ENCODE results near the gene SPDYA. TPM values are rescaled to one million over a fixed set of nuclear protein-coding genes. Genes with fewer than 3 reads are reported as not detected.
"Not testable (repeated sequence)": the region's sequence is repeated elsewhere in the genome, so short reads cannot be mapped to it uniquely, and the experiment has no call there.

SPDYA gene
- total RNA-seq, 1 experiment from 2014 or later: 1.2 TPM

GRCh38 chr2:28782423-28782822, 28.2 kb upstream of the SPDYA start:
- TF ChIP-seq ZFX (IDR thresholded peaks at IDR 0.05) (no peak), SRF (IDR thresholded peaks at IDR 0.05; ENCODE audit: low read depth) (no peak), EZH2 (IDR thresholded peaks at IDR 0.05) (no peak), ELF1 (IDR thresholded peaks at IDR 0.05; ENCODE audit: borderline replicate concordance, low read depth) (no peak), JUND (IDR thresholded peaks at IDR 0.05) (no peak), TCF7L2 (IDR thresholded peaks at IDR 0.05; ENCODE audit: borderline replicate concordance, extremely low read depth, insufficient read depth, insufficient read length) (no peak), SIN3A (IDR thresholded peaks at IDR 0.05; ENCODE audit: low read depth) (no peak), EGR1 (IDR thresholded peaks at IDR 0.05; ENCODE audit: low read depth) (no peak), RAD21 (IDR thresholded peaks at IDR 0.05; ENCODE audit: low read depth) (no peak), CEBPB (IDR thresholded peaks at IDR 0.05; ENCODE audit: low read depth) (no peak)
- TF ChIP-seq, protein P1, sequence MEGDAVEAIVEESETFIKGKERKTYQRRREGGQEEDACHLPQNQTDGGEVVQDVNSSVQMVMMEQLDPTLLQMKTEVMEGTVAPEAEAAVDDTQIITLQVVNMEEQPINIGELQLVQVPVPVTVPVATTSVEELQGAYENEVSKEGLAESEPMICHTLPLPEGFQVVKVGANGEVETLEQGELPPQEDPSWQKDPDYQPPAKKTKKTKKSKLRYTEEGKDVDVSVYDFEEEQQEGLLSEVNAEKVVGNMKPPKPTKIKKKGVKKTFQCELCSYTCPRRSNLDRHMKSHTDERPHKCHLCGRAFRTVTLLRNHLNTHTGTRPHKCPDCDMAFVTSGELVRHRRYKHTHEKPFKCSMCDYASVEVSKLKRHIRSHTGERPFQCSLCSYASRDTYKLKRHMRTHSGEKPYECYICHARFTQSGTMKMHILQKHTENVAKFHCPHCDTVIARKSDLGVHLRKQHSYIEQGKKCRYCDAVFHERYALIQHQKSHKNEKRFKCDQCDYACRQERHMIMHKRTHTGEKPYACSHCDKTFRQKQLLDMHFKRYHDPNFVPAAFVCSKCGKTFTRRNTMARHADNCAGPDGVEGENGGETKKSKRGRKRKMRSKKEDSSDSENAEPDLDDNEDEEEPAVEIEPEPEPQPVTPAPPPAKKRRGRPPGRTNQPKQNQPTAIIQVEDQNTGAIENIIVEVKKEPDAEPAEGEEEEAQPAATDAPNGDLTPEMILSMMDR (IDR thresholded peaks at IDR 0.05 in 2 of 3, conservative IDR thresholded peaks at IDR 0.05 in 1 of 3; ENCODE audit: borderline replicate concordance in 1 of 3, insufficient read depth in 1 of 3, low read depth in 2 of 3, low read length in 2 of 3): no peak
- TF ChIP-seq, protein P2, sequence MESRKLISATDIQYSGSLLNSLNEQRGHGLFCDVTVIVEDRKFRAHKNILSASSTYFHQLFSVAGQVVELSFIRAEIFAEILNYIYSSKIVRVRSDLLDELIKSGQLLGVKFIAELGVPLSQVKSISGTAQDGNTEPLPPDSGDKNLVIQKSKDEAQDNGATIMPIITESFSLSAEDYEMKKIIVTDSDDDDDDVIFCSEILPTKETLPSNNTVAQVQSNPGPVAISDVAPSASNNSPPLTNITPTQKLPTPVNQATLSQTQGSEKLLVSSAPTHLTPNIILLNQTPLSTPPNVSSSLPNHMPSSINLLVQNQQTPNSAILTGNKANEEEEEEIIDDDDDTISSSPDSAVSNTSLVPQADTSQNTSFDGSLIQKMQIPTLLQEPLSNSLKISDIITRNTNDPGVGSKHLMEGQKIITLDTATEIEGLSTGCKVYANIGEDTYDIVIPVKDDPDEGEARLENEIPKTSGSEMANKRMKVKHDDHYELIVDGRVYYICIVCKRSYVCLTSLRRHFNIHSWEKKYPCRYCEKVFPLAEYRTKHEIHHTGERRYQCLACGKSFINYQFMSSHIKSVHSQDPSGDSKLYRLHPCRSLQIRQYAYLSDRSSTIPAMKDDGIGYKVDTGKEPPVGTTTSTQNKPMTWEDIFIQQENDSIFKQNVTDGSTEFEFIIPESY (IDR thresholded peaks at IDR 0.05; ENCODE audit: extremely low read depth, insufficient replicate concordance, low read length): no peak
- H3K9me2 ChIP-seq (ENCODE audit: insufficient read depth): no peaks in the 10 kb centered on the region
- ChIA-PET POLR2A (no interaction called here), CTCF (interaction anchor here (1.0 kb wide), 1 partner anchor 189 kb away, joined by 4 read pairs; no protein-coding TSS in a partner anchor), RAD21 (ENCODE audit: low non-redundant PET in 1 of 2, low total read pairs in 2 of 2, uncharacterized antibody in 2 of 2, unreplicated experiment in 2 of 2) (no interaction called here)
- H3K9me3 ChIP-seq (ENCODE audit: control insufficient read depth in 1 of 2, insufficient read depth in 1 of 2, low read depth in 1 of 2, low read length in 2 of 2): no peaks in the 10 kb centered on the region
- ATAC-seq (no peak), DNase-seq (ENCODE audit: low read depth, low spot score) (no peak)
- H4K20me1 ChIP-seq (ENCODE audit: insufficient read depth): no peaks in the 10 kb centered on the region
- intact Hi-C loops (cut with micrococcal nuclease): no loop called here
- peaks cover 38% of the 10 kb centered on the region for H3K79me2 ChIP-seq (ENCODE audit: insufficient read depth, low read length)
- H3K4me2 ChIP-seq (ENCODE audit: low read length): no peak overlapping the region
- no peaks in the 10 kb centered on the region for H3K27me3 ChIP-seq (ENCODE audit: insufficient read depth, low read length)
- no peak overlapping the region for H3K9ac ChIP-seq (ENCODE audit: low read length)
- H3K4me3 ChIP-seq (replicated peaks in 1 of 2; ENCODE audit: low read depth in 1 of 2, low read length in 2 of 2): no peak overlapping the region
- peaks cover 32 to 50% of the 10 kb centered on the region in 2 experiments; a peak in 3 of 4 replicates for H3K36me3 ChIP-seq (ENCODE audit: control insufficient read depth in 1 of 2, insufficient read depth in 2 of 2, low read length in 2 of 2)
- BruUV-seq (replicated peaks): no TSS peak
- H2AFZ ChIP-seq (ENCODE audit: low read depth, low read length, poor library complexity, severe bottlenecking): no peak overlapping the region
- H3K4me1 ChIP-seq (ENCODE audit: control insufficient read depth in 1 of 2, insufficient read depth in 2 of 2, low read length in 2 of 2): no peaks in the 10 kb centered on the region
- H3K27ac ChIP-seq (ENCODE audit: low read depth, low read length): no peak overlapping the region

DNA sequence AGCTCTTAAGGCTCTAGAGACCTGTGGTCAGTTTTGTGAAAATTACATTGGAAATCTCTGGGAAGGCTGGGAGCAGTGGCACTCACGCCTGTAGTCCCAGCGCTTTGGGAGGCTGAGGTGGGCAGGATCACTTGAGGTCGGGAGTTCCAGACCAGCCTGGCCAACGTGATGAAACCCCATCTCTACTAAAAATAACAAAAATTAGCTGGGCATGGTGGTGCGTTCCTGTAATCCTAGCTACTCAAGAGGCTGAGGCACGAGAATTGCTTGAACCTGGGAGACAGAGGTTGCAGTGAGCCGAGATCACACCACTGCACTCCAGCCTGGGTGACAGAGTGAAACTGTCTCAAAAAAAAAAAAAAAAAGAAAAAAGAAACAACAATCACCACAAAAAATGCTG, 26.1 kb upstream of the SPDYA start:
- H3K9me3 ChIP-seq (ENCODE audit: control insufficient read depth in 1 of 2, insufficient read depth in 1 of 2, low read depth in 1 of 2, low read length in 2 of 2); DNase-seq (ENCODE audit: low read depth, low spot score); H3K27ac ChIP-seq (ENCODE audit: low read depth, low read length); ATAC-seq; H3K9ac ChIP-seq (ENCODE audit: low read length); intact Hi-C loops (cut with micrococcal nuclease); H4K20me1 ChIP-seq (ENCODE audit: insufficient read depth); POLR2A ChIA-PET; H2AFZ ChIP-seq (ENCODE audit: low read depth, low read length, poor library complexity, severe bottlenecking); H3K9me2 ChIP-seq (ENCODE audit: insufficient read depth); BruUV-seq (replicated peaks); H3K4me2 ChIP-seq (ENCODE audit: low read length); H3K4me1 ChIP-seq (ENCODE audit: control insufficient read depth in 1 of 2, insufficient read depth in 2 of 2, low read length in 2 of 2); H3K4me3 ChIP-seq (replicated peaks in 1 of 2; ENCODE audit: low read depth in 1 of 2, low read length in 2 of 2); CTCF ChIA-PET; H3K27me3 ChIP-seq (ENCODE audit: insufficient read depth, low read length): not testable (repeated sequence)
- H3K36me3 ChIP-seq (ENCODE audit: control insufficient read depth in 1 of 2, insufficient read depth in 2 of 2, low read length in 2 of 2): peaks cover 34 to 52% of the 10 kb centered on the region in 2 experiments
- RAD21 ChIA-PET (ENCODE audit: low non-redundant PET in 1 of 2, low total read pairs in 2 of 2, uncharacterized antibody in 2 of 2, unreplicated experiment in 2 of 2): interaction anchor here in 1 of 2 experiments (0.6 kb wide), 1 partner anchor 510 kb away, joined by 3 read pairs; no protein-coding TSS in a partner anchor
- H3K79me2 ChIP-seq (ENCODE audit: insufficient read depth, low read length): peaks cover 26% of the 10 kb centered on the region; the same call in 1 of the 2 replicates
